ENCODE measurements around the gene ZNF586. TPM values are rescaled to one million over a fixed set of nuclear protein-coding genes. Genes with fewer than 3 reads are reported as not detected.

The ZNF586 gene
- total and polyA plus RNA-seq, 2 donors from 2014 or later: 6.3 to 18.7 TPM

DNA sequence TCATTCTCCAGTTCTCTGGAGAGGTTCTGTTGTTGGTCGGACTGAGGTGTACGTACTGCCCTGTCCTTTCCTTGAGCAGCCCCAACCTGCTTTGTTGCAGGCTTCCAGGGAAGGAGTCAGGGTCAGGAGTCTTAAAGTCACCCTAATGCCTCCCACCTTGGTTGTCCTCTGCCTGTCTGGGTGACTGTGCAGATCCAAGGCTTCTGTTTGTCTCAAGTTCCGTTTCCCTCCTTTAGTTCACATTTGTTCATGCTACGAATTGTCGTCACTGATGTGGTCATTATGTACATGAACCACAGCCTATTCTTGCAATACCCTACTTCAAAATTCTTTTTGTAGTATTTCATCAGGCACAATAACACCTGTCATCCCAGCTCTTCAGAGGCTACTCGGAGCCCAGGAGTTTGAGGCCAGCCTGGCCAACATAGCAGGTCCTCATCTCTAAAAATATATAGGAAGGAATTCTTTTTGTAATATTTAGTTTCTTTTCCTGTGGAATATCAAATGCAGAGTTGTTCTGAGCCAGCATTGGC, 7.4 kb downstream of the ZNF586 start:
- no peak for FAIRE-seq
- intact Hi-C loops (cut with DNase I): no loop called here
- DNase-seq: no peak
- no peak overlapping the region for H3K4me3 ChIP-seq (ENCODE audit: low read length in 3 of 3)
- H3K4me1 ChIP-seq (ENCODE audit: control insufficient read depth in 2 of 3, insufficient read depth in 2 of 3, low read depth in 1 of 3, low read length in 3 of 3): no peaks in the 10 kb centered on the region
- TF ChIP-seq, protein P1, sequence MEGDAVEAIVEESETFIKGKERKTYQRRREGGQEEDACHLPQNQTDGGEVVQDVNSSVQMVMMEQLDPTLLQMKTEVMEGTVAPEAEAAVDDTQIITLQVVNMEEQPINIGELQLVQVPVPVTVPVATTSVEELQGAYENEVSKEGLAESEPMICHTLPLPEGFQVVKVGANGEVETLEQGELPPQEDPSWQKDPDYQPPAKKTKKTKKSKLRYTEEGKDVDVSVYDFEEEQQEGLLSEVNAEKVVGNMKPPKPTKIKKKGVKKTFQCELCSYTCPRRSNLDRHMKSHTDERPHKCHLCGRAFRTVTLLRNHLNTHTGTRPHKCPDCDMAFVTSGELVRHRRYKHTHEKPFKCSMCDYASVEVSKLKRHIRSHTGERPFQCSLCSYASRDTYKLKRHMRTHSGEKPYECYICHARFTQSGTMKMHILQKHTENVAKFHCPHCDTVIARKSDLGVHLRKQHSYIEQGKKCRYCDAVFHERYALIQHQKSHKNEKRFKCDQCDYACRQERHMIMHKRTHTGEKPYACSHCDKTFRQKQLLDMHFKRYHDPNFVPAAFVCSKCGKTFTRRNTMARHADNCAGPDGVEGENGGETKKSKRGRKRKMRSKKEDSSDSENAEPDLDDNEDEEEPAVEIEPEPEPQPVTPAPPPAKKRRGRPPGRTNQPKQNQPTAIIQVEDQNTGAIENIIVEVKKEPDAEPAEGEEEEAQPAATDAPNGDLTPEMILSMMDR (IDR thresholded peaks at IDR 0.05; ENCODE audit: borderline replicate concordance, extremely low read depth, insufficient read depth): no peak
- H3K9me3 ChIP-seq (ENCODE audit: control insufficient read depth in 2 of 3, insufficient read depth in 1 of 3, low read length in 3 of 3): peaks cover 0 to 17% (median 13%) of the 10 kb centered on the region in 3 donors
- H3K27me3 ChIP-seq (ENCODE audit: control insufficient read depth, insufficient read depth, low read length): no peaks in the 10 kb centered on the region
- peaks cover 22 to 33% (median 31%) of the 10 kb centered on the region in 3 donors for H3K36me3 ChIP-seq (ENCODE audit: control insufficient read depth in 2 of 3, insufficient read depth in 3 of 3, low read length in 3 of 3)
- no peak overlapping the region for H3K9ac ChIP-seq (ENCODE audit: low read length in 3 of 3)
- no peak overlapping the region for H3K27ac ChIP-seq (ENCODE audit: low read depth in 2 of 2, low read length in 2 of 2)

DNA sequence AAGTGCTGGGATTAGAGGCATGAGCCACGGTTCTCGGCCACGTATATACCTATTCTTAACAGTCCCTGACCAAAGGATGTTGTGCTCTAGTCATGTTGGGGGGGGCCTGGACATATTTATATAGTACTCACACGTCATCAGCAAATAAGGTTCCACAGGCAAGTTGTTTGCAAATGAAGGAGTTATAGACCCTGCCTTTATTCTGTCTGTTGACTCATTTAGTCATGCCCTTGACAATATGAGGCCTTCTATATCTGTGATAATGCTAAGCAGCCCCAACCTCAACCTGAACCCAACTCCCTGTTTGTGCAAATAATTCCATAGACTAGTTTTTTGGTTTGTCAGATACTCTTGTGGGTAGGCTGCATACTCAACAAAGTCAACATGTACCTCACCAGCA, 8.9 kb downstream of the ZNF586 start:
- DNase-seq (no peak), FAIRE-seq (no peak)
- H3K4me1 ChIP-seq (ENCODE audit: control insufficient read depth in 2 of 3, insufficient read depth in 2 of 3, low read depth in 1 of 3, low read length in 3 of 3): no peaks in the 10 kb centered on the region
- intact Hi-C loops (cut with DNase I): no loop called here
- peaks cover 22 to 31% (median 31%) of the 10 kb centered on the region in 3 donors for H3K36me3 ChIP-seq (ENCODE audit: control insufficient read depth in 2 of 3, insufficient read depth in 3 of 3, low read length in 3 of 3)
- no peaks in the 10 kb centered on the region for H3K27me3 ChIP-seq (ENCODE audit: control insufficient read depth, insufficient read depth, low read length)
- no peak overlapping the region for H3K4me3 ChIP-seq (ENCODE audit: low read length in 3 of 3)
- H3K27ac ChIP-seq (ENCODE audit: low read depth in 2 of 2, low read length in 2 of 2): no peak overlapping the region
- peaks cover 0 to 17% (median 13%) of the 10 kb centered on the region in 3 donors for H3K9me3 ChIP-seq (ENCODE audit: control insufficient read depth in 2 of 3, insufficient read depth in 1 of 3, low read length in 3 of 3)
- no peak overlapping the region for H3K9ac ChIP-seq (ENCODE audit: low read length in 3 of 3)
- TF ChIP-seq, protein P1 (IDR thresholded peaks at IDR 0.05; ENCODE audit: borderline replicate concordance, extremely low read depth, insufficient read depth): no peak

DNA sequence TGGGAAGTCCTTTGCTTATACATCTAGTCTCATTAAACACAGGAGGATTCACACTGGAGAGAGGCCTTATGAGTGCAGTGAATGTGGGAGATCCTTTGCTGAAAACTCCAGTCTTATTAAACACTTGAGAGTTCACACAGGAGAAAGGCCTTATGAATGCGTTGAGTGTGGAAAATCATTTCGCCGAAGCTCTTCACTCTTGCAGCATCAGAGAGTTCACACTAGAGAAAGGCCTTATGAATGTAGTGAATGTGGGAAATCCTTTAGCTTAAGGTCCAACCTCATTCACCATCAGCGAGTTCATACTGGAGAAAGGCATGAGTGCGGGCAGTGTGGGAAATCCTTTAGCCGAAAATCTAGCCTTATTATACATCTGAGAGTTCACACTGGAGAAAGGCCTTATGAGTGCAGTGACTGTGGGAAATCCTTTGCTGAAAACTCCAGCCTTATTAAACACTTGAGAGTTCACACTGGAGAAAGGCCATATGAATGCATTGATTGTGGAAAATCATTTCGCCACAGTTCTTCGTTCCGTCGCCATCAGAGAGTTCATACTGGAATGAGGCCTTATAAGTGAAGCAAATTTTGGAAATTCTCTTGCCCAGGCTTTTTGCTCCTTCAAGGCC, 9.9 kb downstream of the ZNF586 start:
- DNase-seq: no peak
- Histone ChIP-seq H3K27ac (ENCODE audit: low read depth in 2 of 2, low read length in 2 of 2) (no peak overlapping the region), H3K36me3 (ENCODE audit: control insufficient read depth in 2 of 3, insufficient read depth in 3 of 3, low read length in 3 of 3) (peaks cover 20 to 31% (median 31%) of the 10 kb centered on the region in 3 donors), H3K9me3 (ENCODE audit: control insufficient read depth in 2 of 3, insufficient read depth in 1 of 3, low read length in 3 of 3) (peaks cover 0 to 17% (median 13%) of the 10 kb centered on the region in 3 donors), H3K4me1 (ENCODE audit: control insufficient read depth in 2 of 3, insufficient read depth in 2 of 3, low read depth in 1 of 3, low read length in 3 of 3) (no peaks in the 10 kb centered on the region), H3K4me3 (ENCODE audit: low read length in 3 of 3) (no peak overlapping the region), H3K9ac (ENCODE audit: low read length in 3 of 3) (no peak overlapping the region), H3K27me3 (ENCODE audit: control insufficient read depth, insufficient read depth, low read length) (no peaks in the 10 kb centered on the region)
- FAIRE-seq: no peak
- TF ChIP-seq, protein P1 (IDR thresholded peaks at IDR 0.05; ENCODE audit: borderline replicate concordance, extremely low read depth, insufficient read depth): no peak
- intact Hi-C loops (cut with DNase I): no loop called here

Data from kidney (tissue), 14 donors.